Activated naive CD4-positive, alpha-beta T cell treated with Interleukin-2 at 50 U/mL for 16 hours (primary cell): Measurements from ENCODE around the gene THRAP3.

Source experiments
- DNase-seq: peaks from one replicate; pipeline ENCODE4 v3.0.0-alpha.2; 2020

Gene THRAP3

GRCh38 chr1:36330940-36331339 lies 106.7 kb downstream of the THRAP3 start:
- no peak for DNase-seq

GRCh38 chr1:36337830-36338229 lies 113.6 kb downstream of the THRAP3 start:
- no peak for DNase-seq

GRCh38 chr1:36339215-36339614 lies 115.0 kb downstream of the THRAP3 start:
- DNase-seq: no peak

- no peak for DNase-seq
Observed at GRCh38 chr1:36339615-36340014, 115.4 kb downstream of the THRAP3 start.

GRCh38 chr1:36341626-36342320 lies 117.5 kb downstream of the THRAP3 start:
- no peak for DNase-seq

- DNase-seq: peak; percentile 58
Observed at GRCh38 chr1:36342426-36343185, 118.4 kb downstream of the THRAP3 start.

GRCh38 chr1:36343651-36344394 lies 119.6 kb downstream of the THRAP3 start:
- DNase-seq: no peak

- DNase-seq: no peak
Observed at GRCh38 chr1:36344395-36344680, 120.1 kb downstream of the THRAP3 start.

- DNase-seq: no peak
Observed at GRCh38 chr1:36345353-36345752, 121.1 kb downstream of the THRAP3 start.

GRCh38 chr1:36346741-36347370 lies 122.6 kb downstream of the THRAP3 start:
- no peak for DNase-seq

GRCh38 chr1:36349241-36349671 lies 125.0 kb downstream of the THRAP3 start:
- DNase-seq: no peak

- no peak for DNase-seq
Observed at GRCh38 chr1:36349839-36350238, 125.6 kb downstream of the THRAP3 start.

GRCh38 chr1:36350659-36351226 lies 126.5 kb downstream of the THRAP3 start:
- peak; percentile 51 for DNase-seq

- no peak for DNase-seq
Observed at GRCh38 chr1:36351227-36351977, 127.2 kb downstream of the THRAP3 start.

- DNase-seq: no peak
Observed at GRCh38 chr1:36352125-36352909, 128.1 kb downstream of the THRAP3 start.

GRCh38 chr1:36352910-36353878 lies 129.0 kb downstream of the THRAP3 start:
- no peak for DNase-seq

- no peak for DNase-seq
Observed at GRCh38 chr1:36354486-36354885, 130.2 kb downstream of the THRAP3 start.
